GM12875 (cell line): ENCODE measurements around the gene AIPL1.
A peak's percentile ranks its signal among the peaks of the same experiment; 100 is the strongest.

Experiments used
- H3K4me3 ChIP-seq: one replicate; pipeline ENCODE4 v1.5.1; 2011; ENCODE audit warnings: low read depth, low read length, control low read depth
- TF ChIP-seq, protein P1 (sequence below): IDR thresholded peaks from 2 replicates; pipeline ENCODE4 v1.5.1; 2011; ENCODE audit warnings: low read depth, mild to moderate bottlenecking, control low read depth, inconsistent platforms, low read length, moderate library complexity, borderline replicate concordance; ENCODE audit not compliant: insufficient read depth

Gene AIPL1

DNA sequence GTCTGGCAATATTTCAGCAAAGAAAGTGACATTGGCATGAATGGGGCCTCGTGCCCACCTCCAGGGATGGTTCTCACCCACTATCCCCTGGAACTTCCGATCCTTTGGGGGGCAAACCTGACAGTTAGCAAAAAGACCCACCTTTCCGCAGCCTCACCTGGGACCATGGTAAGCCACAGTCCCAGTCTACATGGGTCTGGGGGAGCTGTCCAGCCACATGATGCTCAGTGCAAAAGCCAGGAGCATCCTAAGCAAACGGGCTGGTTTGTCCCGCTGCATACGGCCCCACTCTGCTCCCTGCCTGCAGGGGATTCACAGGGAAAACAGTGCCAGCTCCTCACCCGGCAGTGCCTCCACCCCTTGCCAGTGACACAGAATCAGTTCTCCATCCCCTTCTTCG is 19.3 kb downstream of the AIPL1 start:
- no peak overlapping the region for H3K4me3 ChIP-seq
- TF ChIP-seq, protein P1, sequence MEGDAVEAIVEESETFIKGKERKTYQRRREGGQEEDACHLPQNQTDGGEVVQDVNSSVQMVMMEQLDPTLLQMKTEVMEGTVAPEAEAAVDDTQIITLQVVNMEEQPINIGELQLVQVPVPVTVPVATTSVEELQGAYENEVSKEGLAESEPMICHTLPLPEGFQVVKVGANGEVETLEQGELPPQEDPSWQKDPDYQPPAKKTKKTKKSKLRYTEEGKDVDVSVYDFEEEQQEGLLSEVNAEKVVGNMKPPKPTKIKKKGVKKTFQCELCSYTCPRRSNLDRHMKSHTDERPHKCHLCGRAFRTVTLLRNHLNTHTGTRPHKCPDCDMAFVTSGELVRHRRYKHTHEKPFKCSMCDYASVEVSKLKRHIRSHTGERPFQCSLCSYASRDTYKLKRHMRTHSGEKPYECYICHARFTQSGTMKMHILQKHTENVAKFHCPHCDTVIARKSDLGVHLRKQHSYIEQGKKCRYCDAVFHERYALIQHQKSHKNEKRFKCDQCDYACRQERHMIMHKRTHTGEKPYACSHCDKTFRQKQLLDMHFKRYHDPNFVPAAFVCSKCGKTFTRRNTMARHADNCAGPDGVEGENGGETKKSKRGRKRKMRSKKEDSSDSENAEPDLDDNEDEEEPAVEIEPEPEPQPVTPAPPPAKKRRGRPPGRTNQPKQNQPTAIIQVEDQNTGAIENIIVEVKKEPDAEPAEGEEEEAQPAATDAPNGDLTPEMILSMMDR, result no peak

DNA sequence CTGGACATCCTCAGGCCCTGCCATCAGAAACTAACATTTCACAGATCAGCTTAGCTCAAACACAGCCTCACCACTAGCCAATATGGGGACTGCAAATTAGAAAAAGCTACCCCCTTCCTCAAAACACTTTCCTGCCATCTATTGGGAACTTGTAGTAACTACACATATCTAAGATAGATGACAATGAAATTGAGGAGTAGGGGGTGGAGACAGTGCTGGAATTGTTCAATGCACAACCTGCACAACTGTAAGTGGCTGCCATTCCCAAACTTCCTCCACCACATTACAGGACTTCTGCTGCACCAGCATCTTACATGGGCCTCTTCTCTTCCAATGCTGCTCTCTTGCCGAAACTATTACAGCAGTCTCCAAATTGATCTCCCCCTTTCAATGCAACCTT is 21.9 kb downstream of the AIPL1 start:
- TF ChIP-seq, protein P1, result peak; percentile 33; the same call in 1 of the 2 replicates
- no peak overlapping the region for H3K4me3 ChIP-seq

- no peak overlapping the region for H3K4me3 ChIP-seq
- TF ChIP-seq, protein P1, result no peak
These were observed 26.2 kb downstream of the AIPL1 start for GRCh38 chr17:6408735-6409134.

- TF ChIP-seq, protein P1, result no peak
- H3K4me3 ChIP-seq, result no peak overlapping the region
These were observed 26.6 kb downstream of the AIPL1 start for GRCh38 chr17:6408276-6408675.

DNA sequence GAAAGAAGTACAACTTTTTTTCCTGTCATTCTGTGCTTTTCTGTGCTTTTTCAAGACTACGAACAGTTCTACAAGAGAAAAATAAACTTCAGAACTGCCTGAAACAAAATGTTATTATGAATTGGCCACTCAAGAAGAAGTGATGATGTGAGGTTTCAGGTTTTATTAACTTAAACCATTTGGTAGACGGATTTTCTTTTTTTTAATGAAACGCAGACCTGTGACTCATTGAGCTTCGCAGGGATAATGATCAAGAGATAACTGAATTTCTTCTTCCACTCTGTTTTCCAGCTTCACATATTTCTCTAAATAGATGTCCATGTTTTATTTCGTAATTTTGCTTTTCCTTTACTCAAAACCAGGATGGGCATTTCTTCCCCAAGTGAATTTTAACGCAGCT is 32.7 kb downstream of the AIPL1 start:
- TF ChIP-seq, protein P1, result no peak
- no peak overlapping the region for H3K4me3 ChIP-seq

DNA sequence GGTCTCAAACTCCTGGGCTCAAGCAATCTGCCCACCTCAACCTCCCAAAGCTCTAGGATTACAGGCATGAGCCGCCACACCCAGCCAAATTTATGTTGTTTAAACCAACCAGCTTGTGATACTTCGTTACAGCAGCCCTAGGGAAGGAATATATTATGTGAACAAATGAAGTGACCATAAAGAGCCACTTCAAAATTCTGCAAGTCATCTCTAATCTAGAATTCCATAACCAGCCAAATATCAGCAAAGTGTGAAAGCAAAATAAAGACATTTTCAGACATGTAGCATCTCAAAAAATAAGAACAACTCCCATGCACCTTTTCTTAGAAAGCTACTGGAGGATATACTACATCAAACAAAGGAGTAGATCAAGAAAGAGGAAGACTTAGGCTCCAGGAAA is 36.0 kb downstream of the AIPL1 start:
- TF ChIP-seq, protein P1, result no peak
- H3K4me3 ChIP-seq, result no peak overlapping the region

GRCh38 chr17:6394055-6394606 is 40.8 kb downstream of the AIPL1 start:
- TF ChIP-seq, protein P1, result no peak
- H3K4me3 ChIP-seq, result no peak overlapping the region
